NCI-H2227 (cell line): ENCODE data around the gene MAML2.
A peak's percentile ranks its signal among the peaks of the same experiment; 100 is the strongest.

ENCODE experiments used
- DNase-seq: peaks from one replicate; lab custom pipeline; 2025; ENCODE audit not compliant: unreplicated experiment; lab: John Stamatoyannopoulos, UW

MAML2 gene

DNA sequence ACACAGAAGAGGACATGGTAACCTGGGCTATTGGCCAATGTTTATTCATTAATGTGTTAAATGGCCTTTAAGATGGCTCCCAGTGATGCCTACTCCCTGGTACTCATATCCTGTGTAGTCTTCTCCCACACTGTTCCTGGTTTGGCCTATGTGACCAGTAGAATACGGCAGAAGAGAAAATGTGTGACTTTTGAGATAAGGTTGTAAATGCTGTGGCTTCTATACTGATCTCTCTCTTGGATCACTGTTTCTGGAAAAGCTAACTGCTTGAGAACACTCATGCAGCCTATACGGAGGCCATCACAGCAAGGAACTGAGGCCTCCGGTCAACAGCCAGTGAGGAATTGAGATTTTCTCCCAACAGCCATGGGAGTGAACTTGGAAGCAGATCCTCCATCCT lies 24.1 kb downstream of the MAML2 start:
- no peak for DNase-seq

DNA sequence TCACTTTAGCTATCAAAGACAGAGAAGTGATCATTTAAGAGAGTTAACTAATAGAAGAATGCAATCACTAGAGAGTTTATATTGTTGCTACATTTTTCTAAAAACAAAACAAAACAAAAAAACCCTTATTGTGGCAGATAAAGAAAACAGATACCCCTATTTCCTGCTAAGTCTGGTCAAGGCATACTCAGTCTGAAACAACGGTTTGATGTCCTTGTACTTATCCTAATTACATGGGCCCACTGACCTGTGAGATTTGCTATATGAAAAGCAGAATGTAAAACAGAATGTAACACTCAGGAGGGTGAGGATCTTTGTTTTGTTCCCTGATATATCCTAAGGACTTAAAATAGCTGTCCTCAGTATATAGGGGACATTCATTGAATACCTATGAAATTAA lies 24.6 kb downstream of the MAML2 start:
- DNase-seq: no peak

DNA sequence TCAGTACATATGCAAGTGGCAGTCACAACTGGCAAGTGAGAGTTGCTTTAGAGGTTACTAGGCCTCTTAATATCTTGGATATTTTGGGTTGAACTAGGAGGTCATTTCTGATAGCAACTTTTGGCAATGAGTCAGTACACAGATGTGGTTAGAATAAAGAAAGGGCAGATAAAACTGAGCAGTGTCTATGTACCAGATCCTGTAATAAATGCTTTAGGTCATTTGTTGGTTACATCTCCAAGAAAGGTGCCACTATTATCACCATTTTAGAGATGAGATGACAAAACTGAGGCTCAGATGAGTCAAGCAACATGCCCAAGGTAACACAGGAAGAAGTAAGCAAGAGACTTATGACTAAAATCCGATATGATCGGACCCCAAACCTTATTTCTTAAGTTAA lies 25.0 kb downstream of the MAML2 start:
- no peak for DNase-seq

DNA sequence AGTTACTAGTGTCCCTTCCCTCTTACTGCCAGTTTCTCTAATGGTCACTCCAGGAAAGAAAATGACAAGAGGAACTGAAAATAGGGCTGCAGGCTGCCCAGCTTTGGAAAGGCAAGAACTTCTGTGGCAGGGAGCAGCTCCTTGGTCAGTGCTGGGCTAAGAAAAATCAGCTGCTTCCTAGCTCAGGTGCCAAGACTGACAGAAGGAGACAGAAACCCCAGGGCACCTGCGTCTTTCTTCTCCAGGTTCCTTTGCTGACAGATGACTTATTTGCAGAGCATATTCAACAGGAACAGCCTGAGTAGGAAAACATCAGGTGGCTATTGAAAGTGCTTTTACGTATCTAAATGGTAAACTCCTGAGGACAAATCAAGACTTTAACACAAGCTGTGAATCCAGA lies 25.4 kb downstream of the MAML2 start:
- no peak for DNase-seq

DNA sequence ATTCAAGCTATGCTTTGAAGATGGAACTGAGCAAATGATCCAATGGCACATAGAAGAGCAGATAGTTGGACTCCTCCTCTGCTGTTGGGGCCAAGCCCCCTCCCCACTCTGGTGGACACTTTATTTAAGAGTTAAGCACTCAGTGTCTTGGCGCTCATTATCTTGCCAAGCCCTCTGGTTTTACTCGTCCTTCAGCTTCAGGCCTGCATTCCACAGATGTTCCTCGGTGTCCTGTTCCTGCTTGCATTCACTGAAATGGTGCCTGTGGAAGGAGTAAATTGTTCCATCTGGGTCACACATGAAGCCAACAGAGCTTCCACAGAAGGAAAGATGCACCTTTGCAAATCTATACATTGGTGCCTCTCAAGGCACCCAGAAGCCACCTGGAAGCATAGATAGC lies 26.1 kb downstream of the MAML2 start:
- DNase-seq: no peak

DNA sequence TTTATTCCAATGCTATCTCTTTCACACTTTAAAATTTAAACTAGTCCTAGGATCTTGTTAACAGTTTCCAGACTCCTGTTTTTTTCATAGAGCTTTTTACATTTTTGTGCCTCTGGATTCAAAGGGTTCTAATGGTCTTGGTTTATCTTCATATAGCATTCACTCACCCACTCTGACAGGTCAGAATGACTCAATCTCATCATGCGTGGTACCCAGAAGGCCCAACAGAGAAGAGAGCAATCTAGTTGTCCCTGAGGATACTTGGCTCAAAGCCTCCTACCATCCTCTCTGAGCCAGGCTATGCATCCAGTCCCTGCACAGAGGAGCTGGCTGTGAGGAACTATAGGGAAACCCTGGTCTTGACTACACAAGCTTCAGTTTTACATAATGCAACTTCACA lies 27.5 kb downstream of the MAML2 start:
- no peak for DNase-seq

DNA sequence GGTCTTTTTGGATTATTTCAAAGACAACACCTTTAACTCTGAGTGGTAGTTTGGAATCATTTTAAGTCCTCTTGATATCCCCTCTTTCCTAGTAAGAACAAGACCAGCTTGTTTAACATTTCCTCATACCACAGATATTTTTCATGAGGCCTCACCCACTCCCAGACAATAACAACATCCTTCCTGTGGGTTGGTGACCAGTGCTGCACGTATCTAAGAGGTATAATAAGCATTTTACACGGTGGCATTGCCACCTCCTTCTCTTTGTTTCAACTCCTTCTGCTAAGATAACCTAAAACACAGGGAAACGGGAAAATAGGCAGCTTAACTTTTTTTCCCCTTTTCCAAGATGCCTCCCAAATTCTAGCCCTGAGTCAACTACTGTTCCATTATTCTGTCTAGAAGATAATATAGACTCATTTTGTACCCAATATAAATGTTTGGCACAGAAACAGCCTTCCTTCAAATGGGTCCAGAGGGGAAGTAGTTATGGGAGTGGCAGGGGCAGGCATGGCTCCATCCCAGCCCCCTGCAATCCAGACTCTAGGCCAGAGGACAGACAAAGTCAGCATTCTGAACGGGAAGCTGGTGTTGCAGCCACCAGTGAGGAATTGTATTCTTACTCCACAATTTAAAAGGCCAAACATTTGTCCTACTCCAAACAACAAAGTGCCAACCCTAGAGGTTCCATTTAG lies 28.5 kb downstream of the MAML2 start:
- no peak for DNase-seq

DNA sequence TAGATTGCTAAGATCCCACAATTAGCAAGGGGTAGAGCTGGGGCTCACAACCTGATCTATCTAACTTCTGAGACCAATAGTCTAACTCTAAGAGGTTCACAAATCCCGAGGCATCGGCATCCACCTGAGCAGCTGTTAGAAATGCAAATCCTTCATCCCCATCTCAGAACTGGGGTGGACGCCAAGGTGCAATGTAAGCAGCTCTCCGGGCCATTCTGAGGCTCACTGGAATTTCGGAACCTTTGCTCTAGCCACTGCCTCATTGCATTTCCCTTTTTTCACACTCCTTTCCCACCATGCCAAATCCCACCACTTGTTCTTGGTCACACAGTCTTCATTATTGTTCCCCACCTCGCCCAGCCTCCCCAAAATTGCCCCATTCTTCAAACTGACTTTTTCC lies 29.8 kb downstream of the MAML2 start:
- no peak for DNase-seq

DNA sequence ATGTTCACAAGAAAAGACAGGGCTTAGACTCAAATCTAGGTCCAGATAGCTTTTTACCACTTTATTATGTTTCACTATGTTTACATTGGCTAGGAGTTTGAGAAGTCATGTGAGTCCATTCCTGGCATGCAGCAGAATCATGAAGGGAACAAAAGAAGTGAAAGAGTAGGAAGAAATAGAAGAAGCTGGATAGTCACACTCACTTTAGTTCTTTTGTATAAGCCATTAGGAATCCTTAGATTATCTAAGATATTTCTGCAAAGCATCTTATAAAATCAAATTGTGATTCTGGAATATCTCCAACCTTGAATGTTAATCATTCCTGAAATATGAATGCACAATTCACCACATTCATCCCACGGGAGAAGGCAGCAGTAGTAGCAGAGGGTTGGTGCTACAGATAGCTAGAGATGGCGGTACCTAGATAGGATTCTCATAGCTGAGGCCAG lies 31.9 kb downstream of the MAML2 start:
- no peak for DNase-seq

DNA sequence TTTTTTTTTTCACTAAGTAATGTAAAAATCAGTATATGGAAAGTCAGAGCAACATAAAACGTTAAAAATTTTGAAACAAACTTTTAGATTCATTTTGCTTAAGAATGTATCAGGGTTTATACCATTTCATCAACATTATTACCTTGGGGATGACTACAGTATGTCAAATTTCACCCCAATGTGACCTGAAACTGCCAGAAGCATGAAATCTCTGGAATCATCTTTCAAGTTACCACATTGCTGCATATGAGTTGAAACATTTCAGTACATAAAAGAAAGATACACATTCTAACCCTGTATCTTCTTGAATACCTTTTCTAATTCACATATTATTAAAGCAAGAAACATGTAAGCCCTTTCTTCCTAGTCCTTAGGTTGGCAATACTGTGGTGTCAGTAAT lies 32.8 kb downstream of the MAML2 start:
- DNase-seq: no peak

DNA sequence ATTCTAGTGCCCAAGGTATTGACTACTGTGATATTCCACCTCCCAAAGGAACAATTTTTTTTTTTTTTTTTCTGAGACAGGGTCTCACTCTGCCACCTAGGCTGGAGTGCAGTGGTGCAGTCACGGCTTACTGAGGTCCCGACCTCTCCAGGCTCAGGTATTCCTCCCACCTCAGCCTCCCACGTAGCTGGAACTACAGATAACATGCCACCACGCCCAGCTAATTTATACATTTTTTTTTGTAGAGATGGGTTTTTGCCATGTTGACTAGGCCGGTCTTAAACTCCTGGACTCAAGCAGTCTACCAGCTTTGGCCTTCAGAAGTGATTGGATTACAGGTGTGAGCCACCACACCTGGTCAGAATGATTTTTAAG lies 33.4 kb downstream of the MAML2 start:
- no peak for DNase-seq

DNA sequence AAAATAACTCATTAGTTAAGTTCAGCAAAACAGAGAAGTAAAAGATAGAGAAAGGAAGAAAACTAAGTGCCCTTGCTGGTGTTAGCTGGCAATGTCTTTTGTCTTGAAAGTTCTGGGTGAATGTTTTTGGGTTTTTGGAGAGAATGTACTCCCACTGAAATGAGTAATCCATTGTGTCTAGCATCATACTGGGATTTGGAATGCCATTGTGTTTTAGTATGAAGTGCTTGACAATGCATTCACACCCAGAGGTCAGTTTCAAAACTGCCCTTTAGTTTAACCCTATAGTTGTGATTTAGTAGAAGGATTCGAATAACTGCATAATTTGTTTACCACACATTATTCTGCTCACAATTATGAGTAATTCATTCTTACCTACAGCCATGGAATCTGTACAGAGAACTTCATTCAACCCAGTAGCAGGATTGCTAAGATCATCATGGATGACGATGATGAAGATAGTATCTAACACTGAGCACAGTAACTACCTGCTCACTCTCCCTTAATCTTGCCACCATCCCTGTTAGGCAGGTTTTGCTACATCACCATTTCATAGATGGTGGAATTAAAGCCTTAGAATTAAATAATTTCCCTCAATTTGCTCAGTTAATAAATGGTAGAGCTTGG lies 33.9 kb downstream of the MAML2 start:
- DNase-seq: no peak

DNA sequence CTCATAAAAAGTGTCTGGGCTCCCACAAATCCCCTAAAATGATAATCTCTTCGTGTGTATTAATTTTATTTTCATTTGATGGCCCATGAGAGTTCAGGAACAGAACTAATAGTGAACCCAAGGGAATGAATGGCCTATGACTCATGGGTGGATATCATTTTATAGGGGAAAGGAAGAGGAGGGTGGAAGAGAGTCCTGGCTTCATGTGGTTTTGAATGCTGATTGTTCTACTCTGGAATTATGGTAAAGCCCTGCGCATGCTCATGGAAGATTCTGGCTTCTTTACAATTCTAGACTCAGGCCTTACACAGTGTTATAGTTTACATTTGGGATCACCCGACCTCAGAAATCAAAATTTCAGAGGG lies 35.2 kb downstream of the MAML2 start:
- peak; percentile 7 for DNase-seq

DNA sequence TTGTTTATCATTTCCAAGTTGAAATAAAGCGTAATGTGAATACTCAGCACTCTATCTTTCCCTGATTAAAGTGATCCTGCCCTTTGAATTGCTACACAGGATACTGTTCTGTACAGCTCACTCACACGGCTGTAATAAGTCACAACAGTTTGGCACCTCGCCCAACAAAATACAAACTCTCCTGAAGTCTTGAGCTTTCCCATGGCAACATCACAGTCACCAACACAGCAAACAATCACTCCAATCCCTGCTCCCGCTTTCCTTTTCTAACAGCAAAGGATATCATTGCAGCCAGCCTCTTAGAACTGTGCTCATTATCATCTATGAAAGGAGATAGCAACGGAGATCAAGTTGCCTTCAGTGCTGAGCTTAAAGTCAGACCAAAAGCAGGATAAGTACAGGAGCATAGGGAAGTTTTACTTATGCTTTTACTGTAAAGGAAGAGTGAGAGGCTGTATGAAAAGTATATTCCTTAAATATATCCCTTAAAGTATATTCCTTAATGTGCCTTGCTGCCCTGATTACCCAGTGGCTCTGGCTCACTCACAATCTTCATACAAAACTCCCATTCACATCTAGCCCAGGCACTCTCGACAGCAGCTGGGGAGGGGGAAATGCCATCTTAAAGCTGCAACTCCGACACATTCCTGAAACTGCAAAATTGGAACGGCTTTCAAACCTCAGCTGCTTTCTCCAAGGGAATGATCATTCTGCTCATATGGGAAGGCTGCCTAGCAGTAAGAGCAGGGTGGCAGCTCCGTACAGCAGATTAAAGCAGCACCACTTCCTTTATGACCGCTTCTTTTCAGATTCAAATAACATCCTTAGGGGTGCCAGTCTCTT lies 35.8 kb downstream of the MAML2 start:
- peak; percentile 79 for DNase-seq

DNA sequence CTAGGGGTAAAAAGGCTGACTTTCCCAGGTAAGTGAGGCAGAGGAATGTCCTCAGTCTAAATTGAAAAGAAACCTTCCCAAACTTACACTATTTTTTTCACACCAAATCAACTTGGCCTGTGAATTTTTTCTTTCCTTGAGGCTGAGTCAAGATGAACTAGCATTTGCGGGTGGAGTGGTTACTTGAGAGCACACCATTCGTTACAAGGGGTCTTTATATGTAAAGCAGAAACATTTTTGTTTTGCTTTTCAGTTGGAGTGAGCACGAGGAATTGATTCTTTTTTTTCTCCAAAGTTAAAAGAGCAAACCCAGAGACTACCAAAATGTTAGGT lies 36.4 kb downstream of the MAML2 start:
- DNase-seq: no peak

DNA sequence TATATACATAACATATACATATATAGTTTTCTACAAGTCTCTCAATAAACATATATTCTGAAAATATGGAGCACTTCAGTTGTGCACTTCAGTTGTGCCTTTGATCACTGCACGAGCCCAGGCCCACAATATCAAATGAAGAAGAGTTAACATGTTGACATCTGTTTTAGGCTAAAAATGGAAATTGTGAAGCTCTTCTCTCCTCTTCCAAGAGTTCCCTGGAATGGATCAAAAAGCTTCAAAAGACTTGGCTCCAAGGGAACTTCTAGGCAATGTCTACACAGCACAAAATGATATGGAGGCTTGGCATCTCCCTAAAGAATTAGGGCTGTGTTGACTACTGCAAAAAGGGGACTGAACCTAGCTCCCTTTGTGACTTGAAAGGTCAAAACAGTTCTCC lies 36.9 kb downstream of the MAML2 start:
- no peak for DNase-seq

DNA sequence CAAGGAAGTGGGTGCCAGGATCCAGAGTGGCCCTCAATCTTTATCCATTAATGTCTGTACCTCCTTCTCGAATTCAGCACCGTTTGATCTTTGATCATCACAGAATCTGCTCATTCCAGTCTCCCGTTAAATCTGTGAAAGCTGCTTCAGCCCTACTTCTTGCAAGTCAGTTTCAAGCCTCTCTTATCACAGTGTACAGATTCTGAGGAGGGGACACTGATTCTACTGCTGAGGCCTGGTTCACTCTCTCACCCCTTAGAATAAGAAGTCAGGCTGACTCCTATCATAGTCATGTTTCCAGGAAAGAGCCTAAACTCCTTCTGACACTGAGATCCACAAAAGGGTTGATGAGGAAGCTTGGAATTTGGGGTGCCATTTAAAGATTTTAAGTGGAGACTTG lies 39.0 kb downstream of the MAML2 start:
- no peak for DNase-seq

DNA sequence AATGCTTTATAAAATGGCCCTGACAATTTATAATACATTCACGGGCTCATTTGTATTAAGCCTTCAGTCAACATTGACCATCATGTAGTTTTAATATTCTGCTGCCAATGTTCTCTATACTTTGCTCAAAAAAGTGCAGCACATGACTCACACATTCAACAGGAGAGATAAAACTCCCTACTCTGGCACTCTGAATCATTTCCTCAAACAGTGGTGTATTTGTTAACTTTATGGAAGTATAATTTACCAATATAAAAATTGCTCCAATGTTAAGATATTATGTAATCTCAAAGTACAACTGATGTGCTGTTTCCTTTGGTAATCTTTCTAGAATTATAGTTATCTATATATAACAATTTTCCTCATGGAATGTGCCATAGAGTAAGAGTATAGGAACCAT lies 39.9 kb downstream of the MAML2 start:
- no peak for DNase-seq

DNA sequence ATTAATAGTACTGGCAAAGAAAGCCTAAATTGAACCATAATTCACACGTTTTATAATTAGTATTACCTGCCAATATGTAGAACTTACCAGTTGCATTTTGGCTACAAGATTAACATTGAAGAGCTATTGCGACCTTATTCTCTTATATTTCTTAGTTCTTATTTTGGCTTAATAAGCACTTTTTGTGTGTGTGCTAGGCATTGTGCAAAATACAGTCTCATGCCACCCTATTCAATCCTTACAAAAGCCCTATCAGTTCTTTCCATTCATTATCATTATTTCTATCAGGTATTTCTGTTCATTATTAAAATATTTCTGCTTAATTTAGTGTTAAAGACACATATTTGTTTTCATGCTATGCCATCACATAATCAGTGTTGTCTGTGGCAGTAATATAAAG lies 41.2 kb downstream of the MAML2 start:
- no peak for DNase-seq

DNA sequence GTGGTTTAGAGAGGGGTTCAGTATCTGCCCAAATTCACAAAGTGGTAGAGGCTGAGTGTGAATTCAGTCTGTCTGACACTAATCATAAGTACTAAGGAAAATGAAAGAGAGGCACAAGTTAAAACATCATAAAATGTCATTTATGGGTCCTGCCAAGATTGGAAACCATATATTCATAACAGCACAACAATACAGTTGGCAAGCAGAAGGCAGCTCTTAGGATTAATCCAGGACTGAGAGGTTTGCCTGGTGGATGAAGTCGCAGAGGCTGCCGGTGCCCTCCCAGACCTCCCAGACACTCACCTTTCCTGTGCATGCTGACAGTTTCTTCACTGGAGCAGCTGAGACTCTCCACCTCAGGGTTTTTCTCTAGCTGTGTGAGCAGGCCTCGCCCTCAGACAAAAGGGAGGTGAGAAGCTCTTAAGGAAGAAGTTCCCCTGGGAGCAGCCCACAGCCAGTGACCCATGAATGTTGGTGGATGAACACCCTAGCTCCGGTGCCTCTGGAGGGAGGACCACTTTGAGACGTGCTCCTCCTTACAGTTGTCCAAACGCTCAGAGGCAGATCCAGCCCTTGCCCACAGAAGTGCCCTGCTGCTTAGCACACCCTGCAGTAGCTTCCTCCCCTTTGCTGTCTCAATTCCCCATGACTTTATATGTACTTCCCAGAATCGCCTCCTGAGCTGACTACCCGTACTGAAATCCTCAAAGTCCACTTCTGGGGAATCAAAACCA lies 43.7 kb downstream of the MAML2 start:
- DNase-seq: no peak

DNA sequence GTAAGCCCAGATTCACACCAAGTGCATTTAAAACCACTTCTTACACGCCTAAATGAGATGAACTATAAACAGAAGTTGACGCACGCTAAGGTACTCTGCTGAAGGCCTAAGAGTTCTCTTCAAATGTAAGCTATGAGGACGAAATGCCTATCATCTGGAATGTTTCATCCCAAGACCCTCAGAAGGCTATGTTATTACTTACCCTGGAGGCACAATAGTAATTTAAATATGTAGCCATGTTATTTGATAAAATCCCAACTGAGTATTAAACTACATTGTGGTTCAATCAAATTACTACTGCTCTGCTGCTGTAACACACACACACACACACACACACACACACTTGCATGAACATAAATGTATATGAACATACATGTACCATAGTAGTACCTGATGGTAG lies 47.6 kb downstream of the MAML2 start:
- DNase-seq: no peak

DNA sequence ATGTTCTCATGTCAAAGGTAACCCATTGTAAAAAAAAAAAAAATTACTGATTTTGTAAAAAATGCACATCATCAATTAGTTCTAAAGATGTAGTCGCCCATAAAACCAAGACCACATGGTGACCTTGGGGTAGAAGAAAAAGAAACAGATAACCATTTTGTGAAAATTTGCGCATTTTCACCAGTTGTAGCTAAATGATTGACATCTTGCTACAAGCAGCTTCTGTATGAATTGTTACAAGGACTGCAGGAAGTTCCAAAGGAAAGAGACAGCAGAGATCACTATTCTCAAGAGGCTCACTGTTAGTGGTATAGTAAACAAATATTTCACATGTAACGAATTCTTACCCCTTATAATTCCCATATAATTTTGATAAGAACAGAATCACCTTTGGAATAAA lies 48.7 kb downstream of the MAML2 start:
- no peak for DNase-seq
